Endothelial cell of umbilical vein (primary cell): ENCODE data around the gene TNFAIP8L3. TPM values are rescaled to one million over a fixed set of nuclear protein-coding genes. Genes with fewer than 3 reads are reported as not detected.
A peak's percentile ranks its signal among the peaks of the same experiment; 100 is the strongest.

ENCODE experiments used
- BruUV-seq: library from RNA; stranded (reverse); fragments of 400-500 nt; replicated peaks from 2 replicates; lab custom pipeline; 2021; lab: Mats Ljungman, UMichigan
- CTCF ChIA-PET: fragments of 300-600, 350-600 bp; sonication (Branson Sonifier 250); formaldehyde crosslinking; loops from one replicate; lab custom pipeline; 2021; ENCODE audit warnings: antibody characterized with exemption, inconsistent platforms; lab: Charles Lee
- POLR2A ChIA-PET: fragments of 300-600, 350-600 bp; sonication (Branson Sonifier 250); formaldehyde crosslinking; loops from one replicate; lab custom pipeline; 2021; ENCODE audit warnings: antibody characterized with exemption, inconsistent platforms; lab: Charles Lee
- DNase-seq: peaks from one replicate; pipeline ENCODE4 v3.0.0-alpha.2; 2011; ENCODE audit warnings: low read depth, low spot score
- FAIRE-seq: peaks from 2 replicates; lab custom pipeline; 2011; peaks lifted over from hg19 to GRCh38; lab: Jason Lieb, UNC
- H2AFZ ChIP-seq: 2 replicates; pipeline ENCODE4 v1.6.0; 2012; ENCODE audit warnings: low read depth, low read length, control low read depth, inconsistent platforms
- H3K27ac ChIP-seq: 2 replicates; pipeline ENCODE4 v1.5.1; 2011; ENCODE audit warnings: low read depth, mild to moderate bottlenecking, control low read depth, low read length, moderate library complexity; ENCODE audit not compliant: insufficient read depth
- H3K27me3 ChIP-seq, 2 experiments: 2 replicates each; pipeline versions ENCODE4 v1.6.0 to v1.6.1; 2011; ENCODE audit warnings: low read length in 2 of 2, mixed read lengths in 1 of 2; ENCODE audit not compliant: control insufficient read depth in 2 of 2, insufficient read depth in 2 of 2
- H3K36me3 ChIP-seq, 2 experiments: 2 replicates in 1 of 2; 3 replicates in 1 of 2; pipeline ENCODE4 v1.5.1; 2011; ENCODE audit warnings: low read length in 2 of 2, mild to moderate bottlenecking in 1 of 2, moderate library complexity in 1 of 2; ENCODE audit not compliant: control insufficient read depth in 2 of 2, insufficient read depth in 2 of 2; ENCODE audit errors: extremely low read depth in 1 of 2
- H3K4me1 ChIP-seq: 3 replicates; pipeline ENCODE4 v1.5.1; 2011; ENCODE audit warnings: mild to moderate bottlenecking, low read length; ENCODE audit not compliant: control insufficient read depth, insufficient read depth; ENCODE audit errors: extremely low read depth
- H3K4me2 ChIP-seq: 2 replicates; pipeline ENCODE4 v1.6.1; 2011; ENCODE audit warnings: low read length, control low read depth, mixed read lengths; ENCODE audit not compliant: insufficient read depth
- H3K4me3 ChIP-seq, 3 experiments: fragments of 200-600 bp in 1 of 3; sonication (generic), shearing (Covaris generic) in 1 of 3; replicated peaks in 1 of 3; 2 replicates each; pipeline ENCODE4 v1.5.1; 2011 to 2016; ENCODE audit warnings: control low read depth in 3 of 3, low read length in 3 of 3, mild to moderate bottlenecking in 2 of 3, inconsistent platforms in 1 of 3, low read depth in 1 of 3, moderate library complexity in 1 of 3; ENCODE audit not compliant: insufficient read depth in 1 of 3
- H3K79me2 ChIP-seq: 2 replicates; pipeline ENCODE4 v1.6.0; 2012; ENCODE audit warnings: low read length, inconsistent platforms; ENCODE audit not compliant: control insufficient read depth, insufficient read depth
- H3K9ac ChIP-seq: replicated peaks from 2 replicates; pipeline ENCODE3; 2011; ENCODE audit warnings: low read length, control low read depth; ENCODE audit not compliant: insufficient read depth; ENCODE audit errors: extremely low read depth
- H3K9me1 ChIP-seq: replicated peaks from 3 replicates; pipeline ENCODE4 v1.6.0; 2011; ENCODE audit warnings: mild to moderate bottlenecking, low read length; ENCODE audit not compliant: control insufficient read depth, insufficient read depth; ENCODE audit errors: extremely low read depth
- H3K9me3 ChIP-seq: replicated peaks from 2 replicates; pipeline ENCODE4 v1.5.1; 2012; ENCODE audit warnings: low read length, inconsistent platforms; ENCODE audit not compliant: control insufficient read depth, insufficient read depth
- H4K20me1 ChIP-seq: replicated peaks from 2 replicates; pipeline ENCODE3; 2011; ENCODE audit warnings: mild to moderate bottlenecking, low read length; ENCODE audit not compliant: control insufficient read depth, insufficient read depth; ENCODE audit errors: extremely low read depth
- EZH2 ChIP-seq: IDR thresholded peaks from 2 replicates; pipeline ENCODE4 v1.6.1; 2012; ENCODE audit warnings: borderline replicate concordance, low read depth, mild to moderate bottlenecking, moderate library complexity, low read length, inconsistent platforms; ENCODE audit not compliant: severe bottlenecking
- FOS ChIP-seq: IDR thresholded peaks from 2 replicates; pipeline ENCODE4 v1.6.1; 2011; ENCODE audit warnings: mild to moderate bottlenecking, low read length, moderate library complexity, borderline replicate concordance; ENCODE audit not compliant: insufficient read depth
- GATA2 ChIP-seq: IDR thresholded peaks from 2 replicates; pipeline ENCODE4 v1.7.0; 2011; ENCODE audit warnings: low read depth, mild to moderate bottlenecking, moderate library complexity, mixed read lengths, low read length; ENCODE audit not compliant: insufficient read length, insufficient read depth
- JUN ChIP-seq: IDR thresholded peaks from 2 replicates; pipeline ENCODE4 v1.6.1; 2011; ENCODE audit warnings: borderline replicate concordance, low read depth; ENCODE audit not compliant: insufficient read length, insufficient read depth
- POLR2AphosphoS5 ChIP-seq: IDR thresholded peaks from 2 replicates; pipeline ENCODE4 v1.6.1; 2012; ENCODE audit warnings: low read depth, mild to moderate bottlenecking, control low read depth, low read length, moderate library complexity; ENCODE audit not compliant: insufficient read depth
- dilution Hi-C: fragments of 300-500 bp; cut with MboI; formaldehyde crosslinking; loops from one replicate; pipeline ENCODE4 v1.15.0; 2019; ENCODE audit warnings: low sequenced_read_pairs; ENCODE audit not compliant: extremely low pct_ligation_motif_present
- intact Hi-C: fragments of 100-400 bp; cut with micrococcal nuclease; formaldehyde crosslinking; loops from one replicate; pipeline ENCODE4 v1.10.0; 2022
- polyA plus RNA-seq, 4 experiments: library from polyadenylated mRNA; depleted of rRNA in 3 of 4; stranded (reverse) in 3 of 4; unstranded in 1 of 4; fragments of >200 nt; gene quantifications; 2 replicates each; pipeline versions ENCODE4 v1.2.1 to v1.2.3, GENCODE V29; 2011 to 2012; ENCODE audit warnings: missing spikeins in 1 of 4
- total RNA-seq: library from RNA; stranded (reverse); gene quantifications from 2 replicates; pipeline ENCODE4 v1.2.3, GENCODE V29; 2021
- TF ChIP-seq, protein P1 (sequence below), 2 donors: IDR thresholded peaks; 1 replicate in 1 of 2; 2 replicates in 1 of 2; pipeline ENCODE4 v1.5.1; 2011; ENCODE audit warnings: low read length in 2 of 2, mild to moderate bottlenecking in 2 of 2, moderate library complexity in 2 of 2, control low read depth in 1 of 2, inconsistent platforms in 1 of 2, low read depth in 1 of 2; ENCODE audit not compliant: insufficient read depth in 1 of 2; ENCODE audit errors: extremely low read depth in 1 of 2
- TF ChIP-seq, protein P2 (sequence below): IDR thresholded peaks from 2 replicates; pipeline ENCODE4 v1.6.1; 2011; ENCODE audit not compliant: insufficient read depth, insufficient read length

The TNFAIP8L3 gene
- total and polyA plus RNA-seq, 2 donors (not counting 3 experiments of a cell fraction or from before 2014, with no cell fraction given), result 8.8 to 38.3 TPM

DNA sequence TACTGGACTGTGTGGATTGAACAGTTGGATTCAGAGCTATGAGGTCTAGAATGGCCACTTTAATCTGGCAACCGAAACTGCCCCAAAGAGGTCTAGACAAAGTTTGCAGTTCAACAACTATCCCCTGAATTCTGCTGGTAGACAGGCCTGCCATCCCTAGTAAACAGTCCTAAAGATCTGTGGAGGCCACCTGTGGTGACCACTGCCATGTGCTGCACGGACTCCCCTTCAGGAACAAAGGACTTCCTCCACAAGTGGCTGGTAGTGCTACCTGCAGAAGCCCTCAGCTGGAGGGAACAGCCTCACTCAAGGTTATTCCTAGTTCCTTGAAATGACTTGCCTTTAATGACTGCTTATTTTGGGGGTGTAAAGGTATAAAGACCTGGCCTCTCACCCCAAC, 6.1 kb downstream of the TNFAIP8L3 start:
- Histone ChIP-seq H4K20me1 (no peaks in the 10 kb centered on the region), H3K27me3 (no peaks in the 10 kb centered on the region), H3K36me3 (no peaks in the 10 kb centered on the region), H3K9me3 (no peaks in the 10 kb centered on the region), H3K9ac (no peak overlapping the region), H3K9me1 (no peaks in the 10 kb centered on the region), H3K27ac (no peak overlapping the region), H3K4me1 (peaks cover 69% of the 10 kb centered on the region), H2AFZ (no peak overlapping the region), H3K4me3 (no peak overlapping the region), H3K4me2 (no peak overlapping the region), H3K79me2 (peaks cover 99% of the 10 kb centered on the region)
- TF ChIP-seq GATA2 (no peak), EZH2 (no peak), POLR2AphosphoS5 (no peak)
- TF ChIP-seq, protein P1, sequence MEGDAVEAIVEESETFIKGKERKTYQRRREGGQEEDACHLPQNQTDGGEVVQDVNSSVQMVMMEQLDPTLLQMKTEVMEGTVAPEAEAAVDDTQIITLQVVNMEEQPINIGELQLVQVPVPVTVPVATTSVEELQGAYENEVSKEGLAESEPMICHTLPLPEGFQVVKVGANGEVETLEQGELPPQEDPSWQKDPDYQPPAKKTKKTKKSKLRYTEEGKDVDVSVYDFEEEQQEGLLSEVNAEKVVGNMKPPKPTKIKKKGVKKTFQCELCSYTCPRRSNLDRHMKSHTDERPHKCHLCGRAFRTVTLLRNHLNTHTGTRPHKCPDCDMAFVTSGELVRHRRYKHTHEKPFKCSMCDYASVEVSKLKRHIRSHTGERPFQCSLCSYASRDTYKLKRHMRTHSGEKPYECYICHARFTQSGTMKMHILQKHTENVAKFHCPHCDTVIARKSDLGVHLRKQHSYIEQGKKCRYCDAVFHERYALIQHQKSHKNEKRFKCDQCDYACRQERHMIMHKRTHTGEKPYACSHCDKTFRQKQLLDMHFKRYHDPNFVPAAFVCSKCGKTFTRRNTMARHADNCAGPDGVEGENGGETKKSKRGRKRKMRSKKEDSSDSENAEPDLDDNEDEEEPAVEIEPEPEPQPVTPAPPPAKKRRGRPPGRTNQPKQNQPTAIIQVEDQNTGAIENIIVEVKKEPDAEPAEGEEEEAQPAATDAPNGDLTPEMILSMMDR (IDR thresholded peaks at IDR 0.05; ENCODE audit: extremely low read depth in 1 of 2, insufficient read depth in 1 of 2, low read depth in 1 of 2, low read length in 2 of 2), result no peak
- CTCF ChIA-PET, result interaction anchor here (0.7 to 2.3 kb wide), 3 partner anchors 10 to 46 kb away, joined by 3 to 13 read pairs (median 3); no protein-coding TSS in a partner anchor
- intact Hi-C loops (no loop called here), dilution Hi-C loops (no loop called here)
- no TSS peak for BruUV-seq
- POLR2A ChIA-PET, result no interaction called here
- DNase-seq (no peak), FAIRE-seq (no peak)

DNA sequence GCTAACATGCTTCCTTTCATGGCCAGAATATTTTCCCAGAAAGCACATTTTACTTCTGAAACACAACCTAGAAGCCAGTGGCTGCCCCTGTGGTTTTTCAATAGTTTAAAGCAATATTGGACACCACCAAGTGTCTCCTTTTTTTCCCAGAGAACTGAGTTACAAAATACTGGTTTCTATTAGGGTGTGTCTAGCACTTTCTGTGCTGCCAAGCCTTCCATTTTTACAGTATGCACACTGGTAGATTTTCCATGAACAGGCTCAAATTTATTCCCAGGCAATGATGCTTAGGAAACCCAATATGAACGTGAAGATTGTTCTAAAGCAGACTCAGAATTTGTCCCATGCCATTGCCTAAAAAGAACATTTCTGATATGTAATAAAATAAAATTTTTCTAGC, 7.2 kb downstream of the TNFAIP8L3 start:
- TF ChIP-seq EZH2 (no peak), FOS (no peak), JUN (no peak)
- TF ChIP-seq, protein P2, sequence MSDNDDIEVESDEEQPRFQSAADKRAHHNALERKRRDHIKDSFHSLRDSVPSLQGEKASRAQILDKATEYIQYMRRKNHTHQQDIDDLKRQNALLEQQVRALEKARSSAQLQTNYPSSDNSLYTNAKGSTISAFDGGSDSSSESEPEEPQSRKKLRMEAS, result no peak
- BruUV-seq, result no TSS peak
- DNase-seq, result no peak
- peaks cover 98% of the 10 kb centered on the region for H3K79me2 ChIP-seq
- H3K27ac ChIP-seq, result peak overlapping the region; percentile 18
- intact Hi-C loops (no loop called here), dilution Hi-C loops (no loop called here)
- no peak overlapping the region for H2AFZ ChIP-seq
- CTCF ChIA-PET, result interaction anchor here (0.9 to 2.3 kb wide), 5 partner anchors 9 to 75 kb away, joined by 3 to 13 read pairs (median 5); no protein-coding TSS in a partner anchor
- H3K9ac ChIP-seq, result no peak overlapping the region
- POLR2A ChIA-PET, result interaction anchor here (1.1 kb wide), 1 partner anchor 34 kb away, joined by 5 read pairs; no protein-coding TSS in a partner anchor
- H3K9me3 ChIP-seq, result no peaks in the 10 kb centered on the region
- H3K4me3 ChIP-seq, result no peak overlapping the region
- no peak for FAIRE-seq
- peaks cover 0 to 2% of the 10 kb centered on the region in 2 experiments for H3K36me3 ChIP-seq
- H3K27me3 ChIP-seq, result no peaks in the 10 kb centered on the region
- peaks cover 59% of the 10 kb centered on the region for H3K4me1 ChIP-seq
- H3K9me1 ChIP-seq, result no peaks in the 10 kb centered on the region
- no peaks in the 10 kb centered on the region for H4K20me1 ChIP-seq
- H3K4me2 ChIP-seq, result peak overlapping the region; percentile 18
